Metanephros (tissue), 1 donor: ENCODE data around the gene ASB11. TPM values are rescaled to one million over a fixed set of nuclear protein-coding genes. Genes with fewer than 3 reads are reported as not detected.

ENCODE experiments used
- total RNA-seq: library from RNA; depleted of rRNA; stranded (reverse); fragments of >200 nt; gene quantifications from one replicate; pipeline ENCODE4 v1.2.3, GENCODE V29; 2014

The ASB11 gene, protein sequence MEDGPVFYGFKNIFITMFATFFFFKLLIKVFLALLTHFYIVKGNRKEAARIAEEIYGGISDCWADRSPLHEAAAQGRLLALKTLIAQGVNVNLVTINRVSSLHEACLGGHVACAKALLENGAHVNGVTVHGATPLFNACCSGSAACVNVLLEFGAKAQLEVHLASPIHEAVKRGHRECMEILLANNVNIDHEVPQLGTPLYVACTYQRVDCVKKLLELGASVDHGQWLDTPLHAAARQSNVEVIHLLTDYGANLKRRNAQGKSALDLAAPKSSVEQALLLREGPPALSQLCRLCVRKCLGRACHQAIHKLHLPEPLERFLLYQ
- total RNA-seq = 5.3 TPM

DNA sequence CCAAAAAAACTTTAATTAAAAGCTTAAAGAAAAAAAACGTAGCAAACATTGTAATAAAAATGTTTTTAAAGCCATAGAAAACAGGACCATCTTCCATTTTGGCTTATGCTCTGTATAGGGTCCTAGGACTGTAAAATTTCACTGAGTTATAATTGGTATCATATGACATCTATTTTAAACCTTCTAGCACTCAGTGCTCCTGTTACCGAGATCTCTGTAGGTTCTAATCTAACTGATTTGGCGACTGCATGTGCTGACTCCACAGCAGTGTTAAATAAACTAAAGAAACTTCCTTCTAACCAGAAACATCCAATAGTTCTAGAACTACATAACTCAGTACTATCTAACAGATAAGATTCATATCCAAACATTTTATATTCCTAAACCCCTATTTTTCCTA lies at the start of gene ASB11:
Gene ASB11 (minus strand): TSS at position 132 of the 400 bp plus-strand sequence. CDS start 35 bp downstream, at position 97.

DNA sequence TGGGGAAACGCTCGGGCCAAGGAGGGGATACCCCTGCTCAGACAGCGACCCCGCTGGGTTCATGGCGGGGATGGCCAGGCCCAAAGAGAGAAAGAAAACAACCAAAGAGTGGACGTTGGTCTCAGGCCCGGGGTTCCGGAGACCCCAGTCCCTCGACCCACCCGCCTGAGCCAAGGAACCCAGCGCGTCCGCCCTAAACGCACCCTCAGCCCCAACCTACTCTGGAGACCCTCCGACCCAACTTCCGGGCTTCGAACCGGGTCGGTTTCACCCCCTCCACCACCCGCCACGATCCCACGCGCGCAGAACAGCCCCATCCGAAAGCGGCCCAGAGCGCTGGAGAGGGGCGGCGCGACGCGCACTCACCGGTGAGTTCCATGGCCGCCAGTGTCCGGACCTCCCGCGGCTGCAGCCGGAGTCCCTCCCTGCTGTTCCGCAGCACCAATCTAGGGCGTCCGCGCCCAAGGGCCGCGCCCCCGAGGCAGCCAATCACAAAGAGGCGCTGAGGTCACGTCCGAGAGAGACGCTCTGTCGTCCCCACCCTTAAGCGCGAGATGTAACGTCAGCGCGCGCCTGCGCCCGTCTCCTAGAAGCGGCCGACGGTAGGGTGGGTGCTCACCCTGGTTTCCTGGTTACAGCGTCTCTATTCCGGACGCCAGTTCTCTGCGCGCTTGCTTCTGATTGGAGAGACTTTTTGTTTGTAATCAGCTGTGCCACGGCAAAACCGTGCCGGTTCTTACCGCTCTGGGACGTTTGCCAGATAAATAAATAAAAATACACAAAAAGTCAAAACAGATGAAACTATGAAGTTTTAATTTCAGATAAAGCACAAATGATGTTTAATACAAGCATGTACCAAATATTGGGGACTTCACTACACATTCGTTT lies 19.9 kb upstream of the ASB11 start, which contains the start of gene PIGA:
Gene PIGA (minus strand): TSS at position 389 of the 888 bp plus-strand sequence. CDS start 3,593 bp downstream, outside the sequence.

DNA sequence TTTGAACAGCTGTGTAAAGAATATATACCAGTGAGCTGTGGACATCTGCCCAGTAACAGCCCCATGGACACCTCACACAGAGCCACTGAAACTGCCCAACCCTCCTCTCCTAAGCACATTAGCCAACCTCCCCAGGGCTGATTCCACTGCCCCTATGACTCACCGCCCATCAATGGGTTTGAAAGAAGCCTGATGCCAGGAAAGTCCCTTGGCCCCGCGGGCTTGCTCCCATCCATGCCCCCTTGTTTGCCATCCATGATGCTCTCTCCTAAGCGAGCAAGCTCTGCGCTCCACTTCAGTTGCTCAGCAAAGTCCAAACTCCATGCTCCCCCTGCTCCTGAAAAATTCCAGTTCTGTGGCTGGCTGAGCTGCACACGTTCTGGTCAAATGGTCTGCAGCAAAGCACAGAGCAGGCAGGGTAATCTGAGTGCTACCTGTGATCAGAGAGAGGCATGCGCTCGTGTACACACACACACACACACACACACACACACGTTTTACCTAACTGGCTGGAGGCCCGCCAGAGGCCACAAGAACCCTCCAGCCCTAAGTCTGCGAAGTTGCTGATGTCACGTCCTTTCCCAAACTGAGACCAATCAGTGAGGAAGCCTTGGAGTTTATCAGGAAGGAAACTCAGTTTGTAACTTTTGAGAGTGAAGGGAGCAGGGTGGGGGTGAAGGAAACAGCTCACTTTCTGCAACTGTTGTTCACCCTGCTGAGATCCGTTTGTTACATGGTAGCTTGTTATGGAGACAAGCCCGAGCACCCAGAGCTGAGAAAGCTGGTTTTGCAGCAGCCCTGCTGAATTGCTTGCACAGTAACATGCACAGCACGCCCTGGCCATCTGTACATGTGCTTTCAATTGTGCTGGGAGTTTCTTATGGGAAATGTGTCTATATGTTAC lies 45.6 kb downstream of the ASB11 start, which contains the start of gene ASB9:
Gene ASB9 (minus strand): TSS at position 466 of the 904 bp plus-strand sequence. CDS start 209 bp downstream, at position 257.

Other genes with a start within 250 kb of the ASB11 start
- gene ASB9, start 45.6 kb downstream of the ASB11 start, total RNA-seq = 11.9 TPM
- gene PIGA, start 19.9 kb upstream of the ASB11 start, total RNA-seq = 16.2 TPM
- 0.58 TPM for gene VEGFD, start 68.8 kb upstream of the ASB11 start, total RNA-seq
- 4.1 TPM for gene PIR, start 177.7 kb upstream of the ASB11 start, total RNA-seq
- 0.70 TPM for gene BMX, start 185.2 kb upstream of the ASB11 start, total RNA-seq